ENCODE results near the gene MAP3K4.
A peak's percentile ranks its signal among the peaks of the same experiment; 100 is the strongest.

Gene MAP3K4

GRCh38 chr6:161108916-161109315 lies 117.3 kb downstream of the MAP3K4 start:
- Histone ChIP-seq H3K4me3 (ENCODE audit: low read depth in 1 of 2, low read length in 1 of 2) (no peak overlapping the region), H3K4me1 (ENCODE audit: control insufficient read depth in 1 of 2, insufficient read depth in 1 of 2, low read depth in 1 of 2, low read length in 1 of 2) (peaks cover 11 to 20% of the 10 kb centered on the region in 2 experiments), H3K27ac (peak overlapping the region; percentile 15), H3K36me3 (peaks cover 63% of the 10 kb centered on the region), H3K27me3 (no peaks in the 10 kb centered on the region), H3K9me3 (no peaks in the 10 kb centered on the region)
- no peak for TF ChIP-seq CTCF (IDR thresholded peaks at IDR 0.05)

GRCh38 chr6:161109366-161109765 lies 117.8 kb downstream of the MAP3K4 start:
- Histone ChIP-seq H3K4me1 (ENCODE audit: control insufficient read depth in 1 of 2, insufficient read depth in 1 of 2, low read depth in 1 of 2, low read length in 1 of 2) (peaks cover 11 to 20% of the 10 kb centered on the region in 2 experiments), H3K27ac (peak overlapping the region; percentile 15), H3K9me3 (no peaks in the 10 kb centered on the region), H3K27me3 (no peaks in the 10 kb centered on the region), H3K36me3 (peaks cover 66% of the 10 kb centered on the region), H3K4me3 (ENCODE audit: low read depth in 1 of 2, low read length in 1 of 2) (no peak overlapping the region)
- TF ChIP-seq CTCF (IDR thresholded peaks at IDR 0.05), result no peak

- Histone ChIP-seq H3K4me1 (ENCODE audit: control insufficient read depth in 1 of 2, insufficient read depth in 1 of 2, low read depth in 1 of 2, low read length in 1 of 2) (peaks cover 11 to 20% of the 10 kb centered on the region in 2 experiments), H3K4me3 (ENCODE audit: low read depth in 1 of 2, low read length in 1 of 2) (no peak overlapping the region), H3K36me3 (peaks cover 75% of the 10 kb centered on the region), H3K27ac (no peak overlapping the region), H3K9me3 (no peaks in the 10 kb centered on the region), H3K27me3 (no peaks in the 10 kb centered on the region)
- TF ChIP-seq CTCF (IDR thresholded peaks at IDR 0.05), result no peak
Observed at GRCh38 chr6:161110028-161110779, 118.6 kb downstream of the MAP3K4 start.

DNA sequence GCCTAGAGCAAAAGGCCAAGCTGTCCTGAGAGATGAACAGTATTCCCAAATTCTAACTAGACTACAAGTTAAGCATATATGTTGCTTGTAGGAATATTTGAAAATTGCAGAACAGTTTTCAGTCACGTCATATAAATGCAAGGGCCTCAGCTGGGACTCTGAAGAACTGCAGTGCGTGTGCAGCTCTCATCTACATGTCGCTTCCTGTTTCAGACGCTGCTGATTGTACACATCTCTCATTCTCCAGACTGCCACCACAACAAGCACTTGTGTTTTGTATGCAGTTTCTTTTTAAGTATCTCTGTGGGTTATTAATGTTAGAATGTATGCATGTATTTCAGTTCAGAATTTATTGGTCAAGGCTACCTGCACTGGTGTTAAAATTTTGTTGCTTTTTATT lies 119.7 kb downstream of the MAP3K4 start:
- no peaks in the 10 kb centered on the region for H3K27me3 ChIP-seq
- no peak overlapping the region for H3K4me3 ChIP-seq (ENCODE audit: low read depth in 1 of 2, low read length in 1 of 2)
- peaks cover 78% of the 10 kb centered on the region for H3K36me3 ChIP-seq
- TF ChIP-seq CTCF (IDR thresholded peaks at IDR 0.05), result no peak
- no peaks in the 10 kb centered on the region for H3K9me3 ChIP-seq
- H3K27ac ChIP-seq, result no peak overlapping the region
- peaks cover 11 to 20% of the 10 kb centered on the region in 2 experiments for H3K4me1 ChIP-seq (ENCODE audit: control insufficient read depth in 1 of 2, insufficient read depth in 1 of 2, low read depth in 1 of 2, low read length in 1 of 2)

DNA sequence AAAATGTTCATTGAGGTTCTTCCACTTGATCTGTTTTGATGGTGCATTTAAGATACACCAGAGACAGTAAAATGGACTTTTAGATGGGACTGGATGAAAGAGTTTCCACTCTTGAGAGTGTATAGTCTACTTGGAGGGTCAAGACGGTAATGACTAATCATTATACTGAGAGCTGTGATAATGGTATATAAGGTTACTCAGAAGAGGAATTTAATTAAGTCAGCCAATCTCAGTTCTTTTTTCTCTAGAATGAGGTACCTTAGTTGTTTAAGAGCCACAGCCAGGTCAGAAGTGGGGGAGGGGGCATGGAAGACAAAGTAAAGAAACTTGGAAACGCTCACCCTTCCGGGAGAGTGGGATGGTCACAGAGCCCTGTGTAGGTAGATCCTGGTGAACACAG lies 123.9 kb downstream of the MAP3K4 start:
- H3K36me3 ChIP-seq, result peaks cover 58% of the 10 kb centered on the region
- no peak overlapping the region for H3K4me3 ChIP-seq (ENCODE audit: low read depth in 1 of 2, low read length in 1 of 2)
- no peaks in the 10 kb centered on the region for H3K27me3 ChIP-seq
- TF ChIP-seq CTCF (IDR thresholded peaks at IDR 0.05), result no peak
- H3K4me1 ChIP-seq (ENCODE audit: control insufficient read depth in 1 of 2, insufficient read depth in 1 of 2, low read depth in 1 of 2, low read length in 1 of 2), result peaks cover 0 to 4% of the 10 kb centered on the region in 2 experiments
- no peak overlapping the region for H3K27ac ChIP-seq
- no peaks in the 10 kb centered on the region for H3K9me3 ChIP-seq

Data from neutrophil (primary cell).